A673 (cell line): Measurements from ENCODE around the gene SOX15.

Experiments
- EZH2 ChIP-seq: fragments of 200-600 bp; sonication (generic); IDR thresholded peaks from 2 replicates; pipeline ENCODE4 v1.6.1; 2017; ENCODE audit warnings: borderline replicate concordance, low read depth, mild to moderate bottlenecking, mixed read lengths, antibody characterized with exemption, low read length; ENCODE audit not compliant: poor library complexity, severe bottlenecking
- TF ChIP-seq, protein P1 (sequence below): fragments of 300-800, 200-600 bp; sonication (generic); conservative IDR thresholded peaks from 2 replicates; pipeline ENCODE4 v1.5.1; 2017; ENCODE audit warnings: low read depth, mild to moderate bottlenecking, antibody characterized with exemption, low read length, moderate library complexity, mixed read lengths

DNA sequence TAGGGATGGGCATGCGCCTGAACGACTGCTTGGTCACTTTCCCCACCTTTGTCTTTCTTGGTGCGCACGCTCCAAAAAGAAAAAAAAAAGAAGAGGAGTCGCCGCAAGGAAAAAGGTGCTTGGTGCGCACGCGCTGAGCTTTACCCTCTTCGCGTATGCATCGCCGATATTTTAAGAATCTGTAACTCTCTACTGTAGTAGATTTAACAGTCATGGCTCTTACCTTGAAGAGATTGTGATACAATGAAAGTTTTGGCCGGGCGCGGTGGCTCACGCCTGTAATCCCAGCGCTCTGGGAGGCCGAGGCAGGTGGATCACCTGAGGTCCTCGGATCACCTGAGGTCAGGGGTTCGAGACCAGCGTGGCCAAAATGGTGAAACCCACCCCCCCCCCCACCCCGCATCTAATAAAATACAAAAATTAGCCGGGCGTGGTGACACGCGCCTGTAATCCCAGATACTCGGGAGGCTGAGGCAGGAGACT lies 25.4 kb upstream of the SOX15 start:
- no peak for TF ChIP-seq EZH2
- TF ChIP-seq, protein P1, sequence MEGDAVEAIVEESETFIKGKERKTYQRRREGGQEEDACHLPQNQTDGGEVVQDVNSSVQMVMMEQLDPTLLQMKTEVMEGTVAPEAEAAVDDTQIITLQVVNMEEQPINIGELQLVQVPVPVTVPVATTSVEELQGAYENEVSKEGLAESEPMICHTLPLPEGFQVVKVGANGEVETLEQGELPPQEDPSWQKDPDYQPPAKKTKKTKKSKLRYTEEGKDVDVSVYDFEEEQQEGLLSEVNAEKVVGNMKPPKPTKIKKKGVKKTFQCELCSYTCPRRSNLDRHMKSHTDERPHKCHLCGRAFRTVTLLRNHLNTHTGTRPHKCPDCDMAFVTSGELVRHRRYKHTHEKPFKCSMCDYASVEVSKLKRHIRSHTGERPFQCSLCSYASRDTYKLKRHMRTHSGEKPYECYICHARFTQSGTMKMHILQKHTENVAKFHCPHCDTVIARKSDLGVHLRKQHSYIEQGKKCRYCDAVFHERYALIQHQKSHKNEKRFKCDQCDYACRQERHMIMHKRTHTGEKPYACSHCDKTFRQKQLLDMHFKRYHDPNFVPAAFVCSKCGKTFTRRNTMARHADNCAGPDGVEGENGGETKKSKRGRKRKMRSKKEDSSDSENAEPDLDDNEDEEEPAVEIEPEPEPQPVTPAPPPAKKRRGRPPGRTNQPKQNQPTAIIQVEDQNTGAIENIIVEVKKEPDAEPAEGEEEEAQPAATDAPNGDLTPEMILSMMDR: no peak
